GM19438 (cell line): ENCODE results near the gene ABLIM2.

Experiments
- ATAC-seq: cut with Tn5 transposase; IDR thresholded peaks from one replicate; pipeline ENCODE4 v1.9.1; 2021; ENCODE audit warnings: low read depth; ENCODE audit not compliant: unreplicated experiment

ABLIM2 gene

GRCh38 chr4:8013976-8014726 is 144.5 kb downstream of the ABLIM2 start:
- ATAC-seq: no peak

GRCh38 chr4:8012517-8012916 is 146.1 kb downstream of the ABLIM2 start:
- ATAC-seq: no peak

GRCh38 chr4:8010618-8011017 is 148.0 kb downstream of the ABLIM2 start:
- no peak for ATAC-seq

GRCh38 chr4:8009710-8010511 is 148.7 kb downstream of the ABLIM2 start:
- ATAC-seq: no peak

GRCh38 chr4:8009097-8009496 is 149.5 kb downstream of the ABLIM2 start:
- no peak for ATAC-seq

- no peak for ATAC-seq
Measured at GRCh38 chr4:8008391-8008790, 150.2 kb downstream of the ABLIM2 start.

- no peak for ATAC-seq
Measured at GRCh38 chr4:8007581-8007980, 151.0 kb downstream of the ABLIM2 start.

- ATAC-seq: no peak
Measured at GRCh38 chr4:8006471-8006870, 152.1 kb downstream of the ABLIM2 start.

- ATAC-seq: no peak
Measured at GRCh38 chr4:8005814-8006215, 152.8 kb downstream of the ABLIM2 start.

- ATAC-seq: no peak
Measured at GRCh38 chr4:8005033-8005808, 153.4 kb downstream of the ABLIM2 start.

GRCh38 chr4:8004066-8004465 is 154.5 kb downstream of the ABLIM2 start:
- ATAC-seq: no peak

GRCh38 chr4:8002525-8003309 is 155.9 kb downstream of the ABLIM2 start:
- ATAC-seq: no peak

GRCh38 chr4:8001564-8002355 is 156.9 kb downstream of the ABLIM2 start:
- ATAC-seq: no peak

- no peak for ATAC-seq
Measured at GRCh38 chr4:8000721-8001491, 157.7 kb downstream of the ABLIM2 start.

GRCh38 chr4:8000247-8000646 is 158.4 kb downstream of the ABLIM2 start:
- no peak for ATAC-seq

- no peak for ATAC-seq
Measured at GRCh38 chr4:7999695-8000094, 158.9 kb downstream of the ABLIM2 start.

- no peak for ATAC-seq
Measured at GRCh38 chr4:7999279-7999678, 159.3 kb downstream of the ABLIM2 start.

GRCh38 chr4:7998447-7998846 is 160.2 kb downstream of the ABLIM2 start:
- no peak for ATAC-seq

- no peak for ATAC-seq
Measured at GRCh38 chr4:7995866-7996265, 162.7 kb downstream of the ABLIM2 start.
